Measurements from ENCODE around the gene HDAC1. TPM values are rescaled to one million over a fixed set of nuclear protein-coding genes. Genes with fewer than 3 reads are reported as not detected.

HDAC1 gene
- total and polyA plus RNA-seq, 2 of the 8 experiments (the other 6 are each of a cell fraction or from before 2014, with no cell fraction given): 111 to 125 TPM

- TF ChIP-seq GABPA (IDR thresholded peaks at IDR 0.05; ENCODE audit: borderline replicate concordance, insufficient read depth, low read length) (no peak), RXRA (IDR thresholded peaks at IDR 0.05; ENCODE audit: insufficient read depth, low read depth, low read length) (no peak), EZH2 (IDR thresholded peaks at IDR 0.05; ENCODE audit: low read depth, low read length, severe bottlenecking) (no peak), JUND (IDR thresholded peaks at IDR 0.05; ENCODE audit: low read length) (no peak), CTCF (IDR thresholded peaks at IDR 0.05; ENCODE audit: control extremely low read depth in 1 of 3, insufficient read depth in 1 of 3, low read depth in 1 of 3, low read length in 3 of 3) (no peak), SP4 (IDR thresholded peaks at IDR 0.05; ENCODE audit: low read length) (no peak), RFX5 (IDR thresholded peaks at IDR 0.05; ENCODE audit: borderline replicate concordance, low read depth, low read length) (no peak), SIRT6 (IDR thresholded peaks at IDR 0.05; ENCODE audit: low read length) (no peak)
Observed at GRCh38 chr1:32353431-32353830, 61.5 kb downstream of the HDAC1 start (continued).
